HK-2 (cell line): ENCODE data around the gene SIPA1L3.

Source experiments
- DNase-seq: peaks from one replicate; pipeline ENCODE4 v3.0.0-alpha.2; 2018; ENCODE audit not compliant: unreplicated experiment

The SIPA1L3 gene

GRCh38 chr19:38152461-38153379, 245.7 kb downstream of the SIPA1L3 start:
- peak; percentile 16 for DNase-seq

- no peak for DNase-seq
Observed at GRCh38 chr19:38155453-38155852, 248.4 kb downstream of the SIPA1L3 start.

GRCh38 chr19:38158730-38159129, 251.7 kb downstream of the SIPA1L3 start:
- no peak for DNase-seq

GRCh38 chr19:38162094-38162493, 255.1 kb downstream of the SIPA1L3 start:
- no peak for DNase-seq

- DNase-seq: no peak
Observed at GRCh38 chr19:38162632-38163031, 255.6 kb downstream of the SIPA1L3 start.

GRCh38 chr19:38163419-38164290, 256.6 kb downstream of the SIPA1L3 start:
- no peak for DNase-seq

GRCh38 chr19:38164526-38164925, 257.5 kb downstream of the SIPA1L3 start:
- no peak for DNase-seq

GRCh38 chr19:38165335-38165734, 258.3 kb downstream of the SIPA1L3 start:
- DNase-seq: no peak

GRCh38 chr19:38168637-38169036, 261.6 kb downstream of the SIPA1L3 start:
- DNase-seq: no peak

- DNase-seq: no peak
Observed at GRCh38 chr19:38170334-38170733, 263.3 kb downstream of the SIPA1L3 start.

- no peak for DNase-seq
Observed at GRCh38 chr19:38172001-38172400, 265.0 kb downstream of the SIPA1L3 start.

- no peak for DNase-seq
Observed at GRCh38 chr19:38173291-38174041, 266.5 kb downstream of the SIPA1L3 start.

- DNase-seq: no peak
Observed at GRCh38 chr19:38175422-38175821, 268.4 kb downstream of the SIPA1L3 start.

GRCh38 chr19:38180071-38180470, 273.1 kb downstream of the SIPA1L3 start:
- no peak for DNase-seq

- DNase-seq: no peak
Observed at GRCh38 chr19:38182536-38183210, 275.7 kb downstream of the SIPA1L3 start.

GRCh38 chr19:38183251-38183897, 276.4 kb downstream of the SIPA1L3 start:
- DNase-seq: no peak

GRCh38 chr19:38184815-38185214, 277.8 kb downstream of the SIPA1L3 start:
- DNase-seq: no peak

GRCh38 chr19:38185562-38185961, 278.6 kb downstream of the SIPA1L3 start:
- no peak for DNase-seq

GRCh38 chr19:38190061-38190460, 283.1 kb downstream of the SIPA1L3 start:
- DNase-seq: no peak

GRCh38 chr19:38190793-38191192, 283.8 kb downstream of the SIPA1L3 start:
- DNase-seq: no peak

- no peak for DNase-seq
Observed at GRCh38 chr19:38191747-38192146, 284.7 kb downstream of the SIPA1L3 start.
